GM21786 (cell line): ENCODE data around the gene KIF16B.
"Not testable (repeated sequence)": the region's sequence is repeated elsewhere in the genome, so short reads cannot be mapped to it uniquely, and the experiment has no call there.

Source experiments
- ATAC-seq: cut with Tn5 transposase; IDR thresholded peaks from one replicate; pipeline ENCODE4 v1.9.1; 2021; ENCODE audit not compliant: unreplicated experiment

Gene KIF16B

DNA sequence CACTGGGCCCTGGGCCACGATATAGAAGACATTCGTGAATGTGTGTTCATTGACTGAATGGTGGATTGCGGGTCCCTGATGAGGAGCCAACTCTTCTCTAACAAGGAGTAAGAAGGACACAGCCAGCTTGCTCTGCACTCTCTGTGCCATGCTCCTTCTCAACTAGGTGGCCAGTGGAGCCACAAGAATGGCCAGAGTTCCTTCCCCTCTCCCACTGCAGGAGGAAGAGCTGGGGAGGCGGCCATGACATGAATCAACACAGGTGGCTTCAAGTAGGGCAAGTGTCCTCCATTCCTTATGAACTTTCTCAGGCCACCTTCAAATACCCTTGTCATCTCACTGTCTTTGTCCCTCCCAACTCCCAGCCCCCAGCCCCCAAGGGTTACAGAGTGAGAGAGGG is 305.7 kb downstream of the KIF16B start:
- no peak for ATAC-seq

DNA sequence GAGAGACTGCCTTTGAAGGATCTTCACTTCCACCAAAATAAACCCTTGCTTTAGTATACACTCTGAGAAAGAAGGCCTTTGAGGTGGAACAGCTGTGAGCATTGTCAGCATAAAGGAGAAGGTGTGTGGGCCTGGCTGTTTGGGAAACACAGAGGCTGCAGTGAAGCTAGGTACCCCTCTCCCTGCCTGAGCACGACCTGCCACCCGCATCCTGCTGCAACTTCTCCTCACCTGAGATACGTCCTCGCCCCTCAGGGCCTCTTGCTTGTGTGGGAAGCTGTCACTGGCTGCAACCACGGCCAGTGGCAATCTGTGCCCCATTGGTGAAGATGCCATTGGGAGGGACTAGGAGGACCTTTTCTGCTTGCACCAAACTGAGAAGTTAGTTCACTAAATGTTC is 307.9 kb downstream of the KIF16B start:
- ATAC-seq: no peak

DNA sequence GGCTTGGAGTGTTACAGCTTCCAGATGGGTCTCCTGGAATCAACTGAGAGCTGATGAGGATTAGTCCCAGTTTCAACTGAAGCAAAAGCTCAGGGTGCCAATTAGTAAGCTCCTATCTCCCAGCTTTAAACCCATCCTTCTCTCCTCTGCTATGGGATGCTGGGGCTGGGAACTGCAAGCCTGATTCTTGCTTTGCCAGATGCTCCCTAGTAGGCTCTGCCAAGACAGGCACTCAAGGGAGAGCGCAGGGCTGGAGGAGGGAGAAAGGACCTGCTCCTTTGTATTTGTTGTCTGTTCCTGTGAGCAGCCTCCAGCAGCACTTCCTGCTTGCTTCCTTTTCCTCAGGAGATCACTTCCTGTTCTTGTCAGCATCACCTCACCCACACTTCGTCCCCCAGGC is 309.7 kb downstream of the KIF16B start:
- no peak for ATAC-seq

DNA sequence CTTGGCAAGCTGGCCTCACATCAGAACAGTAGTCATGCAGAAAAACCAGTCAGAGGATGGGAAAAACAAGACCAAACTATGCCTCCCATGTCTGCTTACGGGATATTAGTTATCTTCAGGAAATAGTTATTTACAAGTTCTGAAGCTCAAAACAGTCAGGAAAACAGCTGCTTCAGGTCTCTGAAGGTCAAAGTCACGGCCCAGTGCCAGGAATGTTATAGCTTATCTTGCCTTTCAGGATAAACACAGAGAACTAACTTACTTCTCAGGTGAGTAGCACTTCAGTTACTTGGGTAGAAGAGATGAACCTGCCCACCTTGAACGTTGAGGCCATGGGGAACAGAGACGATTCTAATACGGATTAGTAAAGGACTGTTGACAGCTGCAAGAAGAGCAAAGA is 310.7 kb downstream of the KIF16B start:
- ATAC-seq: no peak

DNA sequence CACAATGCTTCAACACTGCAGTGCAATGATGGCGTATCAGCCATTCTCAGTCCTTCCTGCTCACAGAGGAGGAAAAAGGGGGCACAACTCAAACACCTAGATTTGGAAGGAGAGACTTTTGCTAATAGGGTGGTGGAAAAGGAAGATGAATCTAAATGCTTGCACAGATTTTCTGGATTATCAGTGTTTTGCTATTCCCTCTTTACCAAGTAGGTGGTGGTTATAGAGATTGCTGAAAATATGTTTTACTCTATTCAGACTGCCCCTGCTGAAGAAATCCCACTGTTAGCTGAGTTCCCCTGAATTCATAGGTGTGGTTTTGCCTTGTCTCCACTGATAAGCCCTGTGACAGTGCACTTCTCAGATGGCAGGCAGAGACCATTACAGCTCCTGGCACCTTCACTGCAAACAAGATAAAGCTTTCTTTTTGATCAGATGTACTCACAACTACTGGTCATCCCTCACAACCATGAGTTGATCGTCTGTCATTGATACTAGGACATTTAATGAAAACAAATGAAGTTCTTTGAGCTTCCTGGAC is 311.4 kb downstream of the KIF16B start:
- no peak for ATAC-seq

DNA sequence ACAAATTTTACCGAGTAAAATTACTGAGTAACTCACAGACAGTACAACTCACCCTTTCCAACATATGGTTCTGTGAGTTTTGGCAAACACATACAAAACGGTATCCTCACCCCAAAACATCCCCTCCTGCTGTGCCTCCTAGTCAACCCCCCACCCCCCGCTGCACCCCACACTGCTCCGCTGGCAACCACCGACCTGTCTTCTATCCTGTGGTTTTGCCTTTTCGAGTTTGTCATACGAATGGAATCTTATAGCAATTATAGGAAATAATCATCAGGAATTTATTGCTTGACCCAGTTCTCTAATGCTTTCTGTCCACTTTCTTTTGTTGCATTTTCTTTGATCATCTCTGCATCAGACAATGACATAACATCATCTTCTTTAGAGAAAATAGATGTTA is 312.3 kb downstream of the KIF16B start:
- no peak for ATAC-seq

DNA sequence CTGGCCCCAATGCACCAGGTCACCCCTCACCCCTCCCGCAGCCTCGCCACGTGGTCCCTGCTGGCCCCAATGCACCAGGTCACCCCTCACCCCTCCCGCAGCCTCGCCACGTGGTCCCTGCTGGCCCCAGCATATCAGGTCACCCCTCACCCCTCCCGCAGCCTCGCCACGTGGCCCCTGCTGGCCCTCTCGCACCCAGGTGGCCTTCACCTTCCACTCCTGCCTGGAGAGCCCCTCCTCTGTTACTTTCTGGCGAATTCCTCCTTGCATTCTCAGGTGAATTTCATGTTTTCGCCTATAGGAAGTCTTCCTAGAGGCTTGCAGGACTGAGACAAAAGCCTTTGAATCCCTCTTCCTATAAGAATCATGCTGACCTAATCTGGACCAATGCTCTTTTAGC is 313.1 kb downstream of the KIF16B start:
- not testable (repeated sequence) for ATAC-seq

DNA sequence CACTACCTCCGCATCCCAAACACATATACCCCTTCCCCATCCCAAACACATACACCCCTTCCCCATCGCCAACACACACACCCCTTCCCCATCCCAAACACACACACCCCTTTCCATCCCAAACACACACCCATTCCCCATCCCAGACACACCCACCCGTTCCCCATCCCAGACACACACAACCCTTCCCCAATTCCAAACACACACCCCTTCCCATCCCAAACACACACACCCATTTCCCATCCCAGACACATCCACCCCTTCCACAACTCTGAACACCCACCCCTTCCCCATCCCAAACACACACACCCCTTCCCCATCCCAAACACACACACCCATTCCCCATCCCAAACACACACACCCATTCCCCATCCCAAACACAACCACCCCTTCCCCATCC is 314.5 kb downstream of the KIF16B start:
- ATAC-seq: no peak

DNA sequence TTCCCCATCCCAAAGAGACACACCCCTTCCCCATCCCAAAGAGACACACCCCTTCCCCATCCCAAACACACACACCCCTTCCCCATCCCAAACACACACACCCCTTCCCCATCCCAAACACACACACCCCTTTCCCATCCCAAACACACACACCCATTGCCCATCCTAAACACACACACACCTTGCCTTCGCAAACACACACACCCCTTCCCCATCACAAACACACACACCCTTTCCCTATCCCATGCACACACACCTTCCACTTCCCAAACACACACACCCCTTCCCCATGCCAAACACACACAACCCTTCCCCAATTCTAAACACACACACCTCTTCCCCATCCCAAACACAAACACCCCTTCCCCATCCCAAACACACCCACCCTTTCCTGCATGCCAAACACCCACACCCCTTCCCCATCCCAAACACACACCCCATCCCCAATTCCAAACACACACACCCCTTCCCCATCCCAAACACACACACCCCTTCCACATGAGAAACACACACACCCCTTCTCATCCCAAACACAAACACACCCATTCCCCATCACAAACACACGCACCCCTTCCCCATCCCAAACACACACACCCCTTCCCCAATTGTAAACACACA is 315.3 kb downstream of the KIF16B start:
- ATAC-seq: no peak

DNA sequence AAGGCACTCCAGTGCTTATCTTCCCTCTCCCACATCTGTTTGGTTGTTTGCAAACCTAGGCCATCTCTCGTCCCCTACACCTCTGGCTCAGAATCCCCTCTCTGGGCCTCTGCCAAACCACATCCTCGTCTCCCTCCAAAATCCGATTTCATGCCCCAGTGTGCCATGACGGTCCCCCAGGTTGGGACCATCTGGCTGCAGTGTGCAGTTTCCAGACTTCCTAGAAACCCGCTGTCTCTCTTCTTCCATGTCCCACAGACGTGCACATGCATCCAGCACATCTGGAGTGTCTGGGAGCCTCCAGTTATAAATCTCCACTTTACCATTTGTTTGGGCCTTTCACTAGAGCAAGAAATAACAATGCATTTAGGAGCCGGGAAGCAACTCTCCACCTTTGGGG is 316.2 kb downstream of the KIF16B start:
- ATAC-seq: no peak

DNA sequence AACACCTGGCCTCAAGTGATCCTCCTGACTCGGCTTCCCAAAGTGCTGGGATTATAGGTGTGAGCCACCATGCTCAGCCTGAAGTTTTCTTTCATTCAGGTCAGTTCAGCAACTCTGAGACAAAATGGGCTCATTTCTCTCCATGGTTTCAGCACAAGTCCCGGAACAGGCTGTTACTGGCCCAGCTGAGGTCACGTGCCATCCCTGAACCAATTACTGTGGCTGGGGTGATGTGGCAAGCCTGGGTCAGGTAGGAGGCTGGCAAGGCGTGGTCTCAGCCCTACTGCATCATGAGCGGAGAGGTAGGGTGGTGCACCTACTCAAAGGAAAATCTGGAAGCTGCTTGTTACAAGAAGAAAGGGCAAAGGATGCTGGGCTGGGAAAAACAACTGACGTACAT is 326.4 kb downstream of the KIF16B start:
- no peak for ATAC-seq

DNA sequence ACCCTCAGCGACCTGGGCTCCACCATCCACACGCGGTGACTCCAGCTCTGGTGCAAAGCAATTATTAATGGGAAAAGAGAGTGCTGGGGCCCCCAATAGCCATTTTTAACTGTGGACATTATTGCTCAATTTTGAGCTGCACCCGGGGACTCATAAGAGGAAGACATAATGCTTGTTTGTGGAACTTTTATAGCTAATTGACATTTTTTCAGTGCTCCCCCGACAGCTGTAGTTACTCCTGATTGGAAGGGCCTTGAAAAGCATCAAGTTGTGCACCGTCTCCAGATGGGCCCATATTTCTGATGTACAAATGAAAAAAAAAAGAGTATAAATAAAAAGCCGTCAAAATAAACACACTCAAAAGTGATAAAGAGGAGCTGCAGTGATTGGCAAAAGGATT is 327.0 kb downstream of the KIF16B start:
- no peak for ATAC-seq

DNA sequence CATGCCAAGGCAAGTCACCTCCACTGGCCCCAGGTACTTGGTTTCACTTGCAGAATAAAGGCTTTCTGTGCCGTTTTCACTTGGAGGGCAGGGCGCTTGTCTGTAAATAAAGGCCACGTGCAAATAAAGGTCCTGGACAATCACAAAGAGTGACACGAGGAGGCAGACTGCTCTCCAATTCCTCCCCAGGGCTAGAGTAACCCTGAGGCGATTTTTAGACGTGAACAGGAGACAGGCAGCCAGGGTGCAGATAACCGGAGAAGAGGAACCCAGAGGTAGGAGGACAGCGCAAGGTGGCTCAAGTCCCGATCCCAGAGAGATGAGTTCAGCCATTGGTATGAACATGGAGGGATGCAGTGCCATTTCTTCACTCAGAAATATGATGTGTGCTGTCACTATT is 327.4 kb downstream of the KIF16B start:
- ATAC-seq: no peak

DNA sequence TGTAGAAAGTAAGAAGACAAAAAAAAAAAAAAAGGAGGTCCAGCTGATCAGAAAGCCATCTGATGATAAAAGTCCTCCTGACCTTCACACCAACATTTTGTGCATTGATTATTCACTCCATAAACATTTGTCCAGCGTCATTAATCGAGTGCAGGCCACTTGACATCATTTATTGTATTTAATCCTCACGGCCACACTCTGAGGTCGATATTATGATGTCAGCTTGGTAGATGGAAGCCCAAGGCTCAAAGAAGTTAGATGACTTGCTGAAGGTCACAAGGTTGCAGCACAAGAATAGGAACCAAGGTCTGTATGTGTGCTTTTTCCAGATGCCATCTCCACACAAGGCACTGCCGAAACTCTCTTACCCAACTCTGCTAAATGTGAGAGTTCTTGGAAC is 328.4 kb downstream of the KIF16B start:
- no peak for ATAC-seq

DNA sequence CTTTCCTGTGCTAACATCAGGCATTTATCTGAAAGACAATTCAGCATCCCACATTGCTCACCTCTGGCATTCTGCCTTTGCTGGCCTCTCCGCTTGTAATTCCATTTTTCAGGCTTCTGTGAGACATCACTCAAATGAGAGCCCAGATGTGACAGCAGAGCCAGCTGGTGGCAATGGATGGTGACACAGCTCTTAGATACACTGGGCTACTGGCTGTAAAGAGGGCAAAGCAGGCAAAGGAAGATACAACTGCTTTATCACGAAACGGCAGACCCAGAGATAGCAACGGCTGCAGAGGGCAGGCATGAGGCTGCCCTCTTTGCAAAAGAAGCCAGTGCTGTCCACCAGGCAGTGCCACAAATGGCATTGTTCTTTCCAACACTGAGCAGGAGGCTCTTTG is 329.8 kb downstream of the KIF16B start:
- ATAC-seq: no peak

DNA sequence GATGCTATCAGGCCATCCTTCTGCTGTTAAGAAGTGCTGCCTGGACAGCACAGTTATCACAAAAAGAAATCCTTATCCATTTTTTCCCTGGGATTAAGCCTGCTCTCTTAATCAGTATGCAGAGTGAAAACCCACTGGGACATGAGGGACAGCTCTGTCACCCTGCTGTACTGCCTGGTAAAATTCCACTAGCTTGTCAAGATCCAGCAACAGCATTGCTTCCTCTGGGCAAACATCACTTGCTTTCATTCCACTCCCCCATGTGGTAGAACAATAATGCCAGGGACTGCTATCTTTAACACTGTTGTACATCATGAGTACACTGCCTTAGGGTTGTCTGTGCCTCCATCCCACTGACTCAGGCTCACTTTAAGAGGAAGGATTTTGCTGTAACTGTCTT is 331.3 kb downstream of the KIF16B start:
- no peak for ATAC-seq

DNA sequence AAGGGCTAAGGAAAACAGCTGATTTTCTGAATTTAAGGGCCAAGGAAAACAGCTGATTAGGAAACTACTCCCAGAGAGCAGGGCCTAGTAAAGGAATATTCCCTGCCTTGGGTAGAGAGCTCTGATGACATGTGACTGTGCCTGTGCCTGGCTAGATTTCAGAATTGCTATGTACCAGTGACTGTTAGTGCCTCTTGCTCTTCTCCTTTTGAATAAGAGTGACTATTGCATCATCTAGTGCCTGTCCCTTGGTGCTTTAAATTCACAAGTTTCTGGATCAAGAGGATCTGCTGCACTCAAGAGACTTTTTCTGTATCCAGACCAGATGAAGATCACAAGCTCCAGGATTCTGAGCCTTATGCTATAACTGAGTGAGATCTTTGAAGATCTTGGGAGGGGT is 332.9 kb downstream of the KIF16B start:
- ATAC-seq: no peak

DNA sequence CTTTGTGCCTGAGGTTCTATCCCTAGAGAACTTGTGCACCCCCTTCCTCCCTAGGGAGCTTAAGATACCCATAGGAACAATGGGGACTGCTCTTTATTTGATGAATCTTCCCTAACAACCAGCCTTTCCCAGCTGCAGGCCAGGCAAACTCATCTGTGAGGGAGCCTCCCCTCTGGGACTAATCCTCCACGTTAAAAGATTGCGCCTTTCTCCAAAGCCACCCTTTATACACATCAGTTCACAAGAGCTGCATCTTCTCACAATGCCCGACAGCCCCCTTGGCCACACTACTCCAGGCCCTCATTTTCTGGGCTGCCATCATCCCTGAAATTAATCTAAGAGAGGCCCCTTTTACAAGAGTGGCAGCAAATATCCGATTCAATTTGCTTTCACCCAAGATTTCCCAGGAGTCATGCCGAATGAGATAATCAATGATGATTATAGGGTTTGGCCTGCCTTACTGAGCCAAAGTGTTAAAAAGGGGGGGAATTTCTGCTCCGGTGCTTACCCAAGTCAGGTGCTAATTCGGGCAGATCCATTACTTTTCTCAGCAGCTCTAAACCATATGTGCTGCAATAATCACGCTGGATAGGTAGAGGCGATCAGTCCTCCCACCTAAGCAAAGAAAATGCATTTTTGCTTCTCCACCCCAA is 336.5 kb downstream of the KIF16B start:
- ATAC-seq: no peak

DNA sequence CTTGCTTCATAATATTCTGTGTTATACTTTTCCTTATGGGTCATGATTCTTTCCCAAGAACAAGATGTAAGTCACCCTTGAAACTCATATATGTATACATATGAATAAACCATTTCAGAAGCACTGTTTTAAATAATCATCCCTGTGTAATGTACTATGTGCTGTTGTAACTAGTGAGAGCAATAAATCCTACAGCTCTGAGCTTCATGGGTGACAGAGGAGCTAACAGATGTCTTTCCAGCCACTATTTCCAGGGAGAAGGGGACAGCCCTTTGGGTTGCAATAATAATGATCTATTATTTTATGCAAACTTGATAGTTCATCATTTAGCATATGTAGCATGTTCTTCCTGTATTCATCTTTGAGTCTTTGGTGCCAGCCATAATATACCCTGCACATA is 342.8 kb downstream of the KIF16B start:
- ATAC-seq: no peak

DNA sequence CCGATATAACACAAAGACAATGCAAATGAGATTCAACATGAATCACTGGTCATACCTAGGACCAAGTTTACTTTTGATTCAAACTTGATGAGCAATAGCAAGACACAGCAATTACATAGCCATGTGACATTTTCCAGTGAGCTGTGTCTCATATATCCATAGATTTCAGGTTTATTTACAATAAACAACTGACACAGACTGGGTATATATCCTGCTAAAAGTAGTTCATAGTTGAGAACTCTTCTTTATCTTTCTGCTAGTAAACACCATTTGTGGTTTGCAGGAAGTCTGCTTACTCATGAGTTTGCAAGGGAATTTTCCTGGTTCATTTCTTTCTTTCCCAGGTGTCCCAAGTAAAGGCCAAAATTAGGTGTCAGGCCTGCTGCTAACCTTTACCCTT is 343.4 kb downstream of the KIF16B start:
- no peak for ATAC-seq

DNA sequence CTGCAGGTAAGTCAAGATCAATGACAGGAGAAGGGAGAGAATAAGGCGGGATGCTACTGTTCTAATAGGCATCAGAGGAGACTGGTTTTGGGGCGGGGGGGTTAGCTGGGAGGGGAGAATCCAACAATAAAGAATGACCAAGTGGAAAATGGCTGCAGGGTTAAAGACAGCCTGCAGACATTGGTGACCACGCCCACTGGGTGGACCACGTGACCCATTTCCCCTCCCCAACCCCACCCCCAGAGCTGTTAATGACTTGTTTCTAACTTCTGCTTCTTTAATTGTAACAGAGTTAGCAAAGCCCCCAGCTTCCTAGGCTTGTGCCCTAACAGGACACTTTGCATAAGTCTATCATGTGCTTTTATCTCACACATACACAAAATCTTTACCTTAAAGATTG is 344.5 kb downstream of the KIF16B start:
- no peak for ATAC-seq

DNA sequence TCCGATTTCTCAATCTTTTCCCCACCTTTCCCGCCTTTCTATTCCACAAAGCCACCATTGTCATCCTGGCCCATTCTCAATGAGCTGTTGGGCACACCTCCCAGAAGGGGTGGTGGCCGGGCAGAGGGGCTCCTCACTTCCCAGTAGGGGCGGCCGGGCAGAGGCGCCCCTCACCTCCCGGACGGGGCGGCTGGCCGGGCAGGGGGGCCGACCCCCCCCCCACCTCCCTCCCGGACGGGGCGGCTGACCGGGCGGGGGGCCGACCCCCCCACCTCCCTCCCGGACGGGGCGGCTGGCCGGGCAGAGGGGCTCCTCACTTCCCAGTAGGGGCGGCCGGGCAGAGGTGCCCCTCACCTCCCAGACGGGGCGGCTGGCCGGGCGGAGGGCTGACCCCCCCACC is 346.3 kb downstream of the KIF16B start:
- ATAC-seq: not testable (repeated sequence)

DNA sequence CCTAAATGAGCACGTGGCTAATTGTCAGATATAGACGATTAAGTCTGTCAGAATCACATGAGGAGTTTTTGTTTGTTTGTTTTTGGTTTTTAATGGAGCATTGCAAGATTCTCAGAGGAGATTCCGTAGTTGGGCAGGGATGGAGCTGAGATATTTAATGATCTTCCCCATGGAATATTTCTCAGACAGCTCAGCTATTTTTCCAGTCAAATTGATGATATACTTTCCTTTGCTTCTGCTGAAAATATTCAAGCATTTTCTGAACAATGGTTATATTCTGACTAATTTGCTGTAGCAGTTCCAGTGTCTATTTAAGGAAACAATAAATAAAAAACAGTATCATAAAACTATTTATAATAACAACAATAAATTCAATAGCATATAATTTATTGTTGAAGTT is 348.4 kb downstream of the KIF16B start:
- ATAC-seq: no peak
